Measurements from ENCODE around the gene NUP205.

The NUP205 gene

GRCh38 chr7:135527025-135527424 lies 30.7 kb upstream of the NUP205 start:
- TF ChIP-seq EZH2 (IDR thresholded peaks at IDR 0.05; ENCODE audit: borderline replicate concordance, low read depth, low read length, severe bottlenecking) = no peak
- TF ChIP-seq CTCF (IDR thresholded peaks at IDR 0.05; ENCODE audit: borderline replicate concordance, extremely low read depth, low read length, poor library complexity, severe bottlenecking) = no peak
- no peaks in the 10 kb centered on the region for H3K9me3 ChIP-seq (ENCODE audit: insufficient read depth, low read length, severe bottlenecking)

DNA sequence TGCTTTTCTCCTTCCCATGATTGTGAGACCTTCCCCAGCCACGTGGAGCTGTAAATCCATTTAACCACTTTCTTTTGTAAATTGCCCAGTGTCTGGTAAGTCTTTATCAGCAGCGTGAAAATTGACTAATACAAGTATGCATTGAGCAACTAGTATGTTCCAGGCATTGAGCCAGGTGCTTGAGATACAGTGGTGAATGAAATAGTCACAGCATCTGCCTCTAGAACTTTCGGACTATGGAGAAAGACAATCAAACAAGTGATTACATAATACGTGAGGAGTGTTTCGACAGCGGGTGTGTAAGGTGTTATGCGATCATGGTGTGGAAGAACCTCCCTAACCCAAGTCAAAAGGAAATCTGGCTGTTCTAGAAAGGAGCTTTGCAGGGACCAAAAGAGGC lies 21.6 kb upstream of the NUP205 start:
- Histone ChIP-seq H3K9ac (ENCODE audit: low read depth, low read length) (no peak overlapping the region), H3K4me1 (ENCODE audit: insufficient read depth, low read length) (no peaks in the 10 kb centered on the region), H3K79me2 (ENCODE audit: insufficient read depth, low read length) (no peaks in the 10 kb centered on the region), H3K27ac (ENCODE audit: low read length) (no peak overlapping the region), H3K27me3 (ENCODE audit: insufficient read depth, low read length, poor library complexity) (no peaks in the 10 kb centered on the region), H2AFZ (ENCODE audit: low read depth, low read length) (no peak overlapping the region), H3K36me3 (ENCODE audit: insufficient read depth, low read length) (no peaks in the 10 kb centered on the region), H3K4me2 (ENCODE audit: insufficient read depth, low read length) (no peak overlapping the region), H3K4me3 (ENCODE audit: low read depth in 1 of 2, low read length in 2 of 2) (no peak overlapping the region), H4K20me1 (ENCODE audit: insufficient read depth, low read length) (no peaks in the 10 kb centered on the region), H3K9me3 (ENCODE audit: insufficient read depth, low read length, severe bottlenecking) (no peaks in the 10 kb centered on the region)
- DNase-seq (no peak), ATAC-seq (ENCODE audit: insufficient read depth, low read depth) (no peak)
- TF ChIP-seq EZH2 (IDR thresholded peaks at IDR 0.05; ENCODE audit: borderline replicate concordance, low read depth, low read length, severe bottlenecking) (no peak), CTCF (IDR thresholded peaks at IDR 0.05; ENCODE audit: borderline replicate concordance, extremely low read depth, low read length, poor library complexity, severe bottlenecking) (no peak)

More at GRCh38 chr7:135527025-135527424, 30.7 kb upstream of the NUP205 start:
- H3K27ac ChIP-seq (ENCODE audit: low read length) = no peak overlapping the region
- H4K20me1 ChIP-seq (ENCODE audit: insufficient read depth, low read length) = no peaks in the 10 kb centered on the region
- H3K9ac ChIP-seq (ENCODE audit: low read depth, low read length) = no peak overlapping the region
- no peaks in the 10 kb centered on the region for H3K79me2 ChIP-seq (ENCODE audit: insufficient read depth, low read length)
- H3K27me3 ChIP-seq (ENCODE audit: insufficient read depth, low read length, poor library complexity) = peaks cover 4% of the 10 kb centered on the region
- no peaks in the 10 kb centered on the region for H3K36me3 ChIP-seq (ENCODE audit: insufficient read depth, low read length)
- DNase-seq = no peak
- H2AFZ ChIP-seq (ENCODE audit: low read depth, low read length) = no peak overlapping the region
- no peaks in the 10 kb centered on the region for H3K4me1 ChIP-seq (ENCODE audit: insufficient read depth, low read length)
- no peak overlapping the region for H3K4me3 ChIP-seq (ENCODE audit: low read depth in 1 of 2, low read length in 2 of 2)
- ATAC-seq (ENCODE audit: insufficient read depth, low read depth) = no peak
- H3K4me2 ChIP-seq (ENCODE audit: insufficient read depth, low read length) = no peak overlapping the region

GRCh38 chr7:135537453-135537852 lies 20.3 kb upstream of the NUP205 start:
- H3K9ac ChIP-seq (ENCODE audit: low read depth, low read length) = no peak overlapping the region
- no peak overlapping the region for H3K4me3 ChIP-seq (ENCODE audit: low read depth in 1 of 2, low read length in 2 of 2)
- H3K79me2 ChIP-seq (ENCODE audit: insufficient read depth, low read length) = no peaks in the 10 kb centered on the region
- no peak overlapping the region for H2AFZ ChIP-seq (ENCODE audit: low read depth, low read length)
- H3K27ac ChIP-seq (ENCODE audit: low read length) = no peak overlapping the region
- H3K27me3 ChIP-seq (ENCODE audit: insufficient read depth, low read length, poor library complexity) = no peaks in the 10 kb centered on the region
- no peaks in the 10 kb centered on the region for H3K36me3 ChIP-seq (ENCODE audit: insufficient read depth, low read length)
- H3K4me1 ChIP-seq (ENCODE audit: insufficient read depth, low read length) = no peaks in the 10 kb centered on the region
- no peak overlapping the region for H3K4me2 ChIP-seq (ENCODE audit: insufficient read depth, low read length)
- no peaks in the 10 kb centered on the region for H3K9me3 ChIP-seq (ENCODE audit: insufficient read depth, low read length, severe bottlenecking)
- ATAC-seq (ENCODE audit: insufficient read depth, low read depth) (no peak), DNase-seq (no peak)
- no peaks in the 10 kb centered on the region for H4K20me1 ChIP-seq (ENCODE audit: insufficient read depth, low read length)
- TF ChIP-seq CTCF (IDR thresholded peaks at IDR 0.05; ENCODE audit: borderline replicate concordance, extremely low read depth, low read length, poor library complexity, severe bottlenecking) (no peak), EZH2 (IDR thresholded peaks at IDR 0.05; ENCODE audit: borderline replicate concordance, low read depth, low read length, severe bottlenecking) (no peak)

DNA sequence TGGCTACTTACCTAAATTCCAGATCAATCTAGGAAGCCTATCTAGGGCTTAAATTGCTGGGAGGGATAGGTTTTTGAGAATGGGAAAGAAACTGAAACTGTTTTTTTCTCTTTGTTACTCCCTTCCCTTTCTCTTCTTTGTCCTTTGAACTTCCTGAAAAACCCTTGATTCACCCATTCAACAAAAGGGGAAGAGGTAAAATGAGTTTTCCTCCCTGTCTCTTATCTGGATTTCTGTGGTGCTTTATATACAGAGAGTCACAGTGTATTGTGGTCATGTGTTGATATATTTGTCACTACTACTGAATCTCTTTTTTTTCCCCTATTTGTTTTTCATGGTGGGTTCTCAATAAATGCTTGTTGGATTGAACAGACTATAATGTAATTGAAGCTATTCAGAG lies 19.8 kb upstream of the NUP205 start:
- no peaks in the 10 kb centered on the region for H3K36me3 ChIP-seq (ENCODE audit: insufficient read depth, low read length)
- TF ChIP-seq EZH2 (IDR thresholded peaks at IDR 0.05; ENCODE audit: borderline replicate concordance, low read depth, low read length, severe bottlenecking) (no peak), CTCF (IDR thresholded peaks at IDR 0.05; ENCODE audit: borderline replicate concordance, extremely low read depth, low read length, poor library complexity, severe bottlenecking) (no peak)
- H3K79me2 ChIP-seq (ENCODE audit: insufficient read depth, low read length) = no peaks in the 10 kb centered on the region
- H2AFZ ChIP-seq (ENCODE audit: low read depth, low read length) = no peak overlapping the region
- no peak overlapping the region for H3K4me3 ChIP-seq (ENCODE audit: low read depth in 1 of 2, low read length in 2 of 2)
- no peaks in the 10 kb centered on the region for H4K20me1 ChIP-seq (ENCODE audit: insufficient read depth, low read length)
- DNase-seq (no peak), ATAC-seq (ENCODE audit: insufficient read depth, low read depth) (no peak)
- H3K27me3 ChIP-seq (ENCODE audit: insufficient read depth, low read length, poor library complexity) = peaks cover 2% of the 10 kb centered on the region
- no peaks in the 10 kb centered on the region for H3K4me1 ChIP-seq (ENCODE audit: insufficient read depth, low read length)
- H3K27ac ChIP-seq (ENCODE audit: low read length) = no peak overlapping the region
- H3K4me2 ChIP-seq (ENCODE audit: insufficient read depth, low read length) = no peak overlapping the region
- H3K9ac ChIP-seq (ENCODE audit: low read depth, low read length) = no peak overlapping the region
- no peaks in the 10 kb centered on the region for H3K9me3 ChIP-seq (ENCODE audit: insufficient read depth, low read length, severe bottlenecking)

Data from DND-41 (cell line).